ENCODE results near the gene CCR7.
"Not testable (repeated sequence)": the region's sequence is repeated elsewhere in the genome, so short reads cannot be mapped to it uniquely, and the experiment has no call there.

The CCR7 gene

DNA sequence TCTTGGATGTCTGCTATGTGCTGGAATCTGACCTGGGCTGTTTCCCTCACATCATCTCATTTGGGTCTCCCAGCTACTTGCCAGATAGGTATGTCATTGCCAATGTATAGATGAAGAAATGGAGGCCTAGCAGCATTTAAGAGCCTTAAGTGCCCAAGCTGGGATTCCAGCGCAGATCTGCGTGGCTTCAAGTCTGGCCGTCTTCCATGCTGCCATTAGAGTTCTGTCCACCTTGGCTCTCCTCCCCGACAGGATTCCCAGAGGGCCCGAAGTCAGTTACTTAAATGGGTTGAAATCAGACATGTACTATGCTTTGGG lies 33.0 kb upstream of the CCR7 start:
- H3K4me3 ChIP-seq (ENCODE audit: low read length), result no peak overlapping the region
- no peak for DNase-seq (ENCODE audit: low read depth, low spot score)

DNA sequence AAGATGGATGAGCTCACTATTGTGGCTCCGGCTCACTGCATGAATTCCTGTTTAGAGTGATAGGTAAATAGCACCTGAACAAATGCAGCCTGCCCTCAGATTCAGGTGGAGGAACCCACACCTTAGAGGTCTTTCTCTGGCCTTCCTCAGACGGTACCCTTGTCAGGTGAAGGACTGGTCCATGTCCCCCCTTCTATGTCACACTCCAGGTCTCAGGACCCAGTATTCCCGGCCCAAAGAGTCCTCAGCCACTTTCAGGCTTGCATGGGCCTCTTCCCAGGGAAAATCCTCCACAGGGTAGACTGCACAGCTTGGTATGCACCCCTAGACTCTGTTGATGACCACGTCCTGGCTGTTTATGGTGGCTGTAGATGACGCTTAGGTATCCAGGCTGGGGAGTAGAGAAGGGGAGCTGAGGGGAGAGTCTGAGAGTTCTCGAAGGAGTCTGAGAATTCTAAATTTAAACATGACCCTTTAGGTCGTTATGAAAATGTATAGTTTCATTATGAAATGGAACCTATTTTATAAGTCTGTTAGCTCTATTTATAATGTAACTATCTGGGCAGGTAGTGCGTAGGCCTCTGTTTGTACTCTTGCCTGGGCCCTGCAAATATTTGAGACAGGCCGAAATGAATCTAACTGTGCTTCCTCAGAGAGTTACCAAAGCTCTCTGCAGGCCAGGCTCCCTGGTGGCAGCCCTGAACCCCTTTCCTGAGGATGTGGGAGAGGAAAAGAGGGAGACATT lies 32.5 kb upstream of the CCR7 start:
- DNase-seq (ENCODE audit: low read depth, low spot score), result no peak
- H3K4me3 ChIP-seq (ENCODE audit: low read length), result no peak overlapping the region

DNA sequence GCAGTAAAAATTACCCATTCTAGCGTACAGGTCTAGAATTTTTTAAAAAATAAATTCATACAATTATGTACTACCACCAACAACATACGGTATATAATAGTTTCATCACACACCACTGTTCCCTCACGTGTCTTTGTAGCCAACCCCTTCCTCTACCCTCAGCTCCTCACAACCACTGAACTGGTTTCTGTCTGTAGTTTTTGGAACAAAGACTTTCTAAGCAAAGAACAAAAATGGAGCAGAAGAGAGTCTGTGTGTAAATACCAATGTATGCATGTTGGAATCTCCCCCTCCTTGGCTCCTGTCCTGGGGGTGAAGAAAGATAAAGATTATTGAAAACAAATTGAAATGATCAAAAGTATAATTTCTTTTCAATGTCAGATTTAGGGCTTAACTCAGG lies 31.9 kb upstream of the CCR7 start:
- H3K4me3 ChIP-seq (ENCODE audit: low read length), result no peak overlapping the region
- DNase-seq (ENCODE audit: low read depth, low spot score), result no peak

DNA sequence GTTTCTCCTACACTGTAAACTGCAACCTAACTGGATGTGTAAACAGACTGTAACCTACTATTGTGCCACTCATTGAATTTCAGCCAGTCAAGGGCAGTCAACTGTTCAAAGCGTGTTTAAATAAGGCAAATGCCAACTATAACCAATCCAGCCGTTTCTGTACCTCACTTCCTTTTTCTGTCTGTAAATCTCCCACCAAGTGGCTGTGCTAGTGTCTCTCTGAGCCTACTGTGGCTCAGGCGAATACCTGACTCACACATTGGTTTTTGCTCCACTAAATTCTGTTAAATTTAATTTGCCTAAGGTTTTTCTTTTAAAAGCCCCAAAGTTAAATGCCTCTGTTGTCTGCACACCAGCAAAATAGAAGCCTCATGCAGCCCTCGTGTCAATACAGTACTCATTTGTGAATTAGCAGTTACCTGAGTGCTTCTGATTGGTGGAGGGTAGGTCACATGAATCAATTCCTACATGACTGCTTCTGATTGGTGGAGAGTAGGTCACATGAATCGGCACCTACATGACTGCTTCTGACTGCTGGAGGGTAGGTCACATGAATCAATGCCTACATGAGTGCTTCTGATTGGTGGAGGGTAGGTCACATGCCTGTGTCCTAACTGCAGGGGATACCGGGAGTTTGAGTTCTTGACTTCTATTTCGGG lies 31.1 kb upstream of the CCR7 start:
- DNase-seq (ENCODE audit: low read depth, low spot score), result peak; percentile 32
- H3K4me3 ChIP-seq (ENCODE audit: low read length), result no peak overlapping the region

DNA sequence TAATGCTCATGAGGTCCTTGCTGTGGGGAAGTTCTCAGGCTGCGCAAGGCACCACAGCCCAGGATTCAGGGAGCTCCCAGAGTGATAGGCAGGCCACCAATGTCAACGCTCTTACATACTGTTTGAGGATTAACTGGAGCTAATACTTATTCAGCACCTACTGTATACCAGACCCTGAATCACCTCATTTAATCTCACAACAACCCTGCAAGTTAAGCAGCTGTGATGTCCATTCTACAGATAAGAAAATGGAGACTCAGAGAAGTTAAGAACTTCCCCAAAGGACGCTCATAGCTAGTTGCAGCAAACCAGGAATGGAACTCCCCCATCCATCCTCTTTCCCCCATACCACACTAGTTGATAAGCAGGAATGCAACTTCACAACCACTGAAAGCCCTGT lies 25.5 kb upstream of the CCR7 start:
- DNase-seq (ENCODE audit: low read depth, low spot score), result no peak
- H3K4me3 ChIP-seq (ENCODE audit: low read length), result no peak overlapping the region

DNA sequence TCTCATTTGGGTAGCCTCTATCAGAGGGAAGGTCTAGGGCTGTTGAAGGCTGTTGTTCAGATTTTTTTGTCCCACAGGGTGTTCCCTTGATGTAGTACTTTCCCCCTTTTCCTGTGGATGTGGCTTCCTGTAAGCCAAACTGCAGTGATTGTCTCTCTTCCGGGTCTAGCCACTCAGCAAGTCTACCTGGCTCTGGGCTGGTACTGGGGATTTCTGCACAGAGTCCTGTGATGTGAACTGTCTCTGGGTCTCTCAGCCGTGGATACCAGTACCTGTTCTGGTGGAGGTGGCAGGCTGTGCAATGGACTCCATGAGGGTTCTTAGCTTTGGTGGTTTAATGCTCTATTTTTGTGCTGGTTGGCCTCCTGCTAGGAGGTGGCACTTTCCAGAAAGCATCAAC lies 23.3 kb upstream of the CCR7 start:
- no peak overlapping the region for H3K4me3 ChIP-seq (ENCODE audit: low read length)
- DNase-seq (ENCODE audit: low read depth, low spot score), result no peak

DNA sequence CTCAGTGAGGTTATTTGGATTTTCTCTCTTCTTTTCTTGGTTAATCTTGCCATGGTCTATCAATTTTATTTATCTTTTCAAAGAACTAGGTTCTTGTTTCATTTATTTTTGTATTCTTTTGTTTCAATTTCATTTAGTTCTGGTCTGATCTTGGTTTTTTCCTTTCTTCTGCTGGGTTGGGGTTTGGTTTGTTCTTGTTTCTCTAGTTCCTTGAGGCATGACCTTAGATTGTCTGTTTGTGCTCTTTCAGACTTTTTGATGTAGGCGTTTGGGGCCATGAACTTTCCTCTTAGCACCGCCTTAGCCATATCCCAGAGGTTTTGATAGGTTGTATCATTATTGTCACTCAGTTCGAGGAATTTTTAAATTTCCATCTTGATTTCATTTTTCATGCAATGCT lies 21.0 kb upstream of the CCR7 start:
- DNase-seq (ENCODE audit: low read depth, low spot score); H3K4me3 ChIP-seq (ENCODE audit: low read length): not testable (repeated sequence)

DNA sequence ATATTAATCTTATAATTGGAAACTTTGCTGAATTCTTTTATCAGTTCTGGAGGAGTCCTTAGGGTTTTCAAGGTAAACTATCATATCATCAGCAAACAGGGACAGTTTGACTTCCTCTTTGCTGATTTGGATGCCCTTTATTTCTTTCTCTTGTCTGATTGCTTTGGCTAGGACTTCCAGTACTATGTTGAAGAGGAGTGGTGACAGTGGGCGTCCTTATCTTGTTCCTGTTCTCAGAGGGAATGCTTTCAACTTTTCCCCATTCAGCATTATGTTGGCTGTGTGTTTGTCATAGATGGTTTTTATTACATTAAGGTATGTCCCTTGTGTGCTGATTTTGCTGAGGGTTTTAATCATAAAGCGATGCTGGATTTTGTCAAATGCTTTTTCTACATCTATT lies 19.7 kb upstream of the CCR7 start:
- H3K4me3 ChIP-seq (ENCODE audit: low read length); DNase-seq (ENCODE audit: low read depth, low spot score): not testable (repeated sequence)

DNA sequence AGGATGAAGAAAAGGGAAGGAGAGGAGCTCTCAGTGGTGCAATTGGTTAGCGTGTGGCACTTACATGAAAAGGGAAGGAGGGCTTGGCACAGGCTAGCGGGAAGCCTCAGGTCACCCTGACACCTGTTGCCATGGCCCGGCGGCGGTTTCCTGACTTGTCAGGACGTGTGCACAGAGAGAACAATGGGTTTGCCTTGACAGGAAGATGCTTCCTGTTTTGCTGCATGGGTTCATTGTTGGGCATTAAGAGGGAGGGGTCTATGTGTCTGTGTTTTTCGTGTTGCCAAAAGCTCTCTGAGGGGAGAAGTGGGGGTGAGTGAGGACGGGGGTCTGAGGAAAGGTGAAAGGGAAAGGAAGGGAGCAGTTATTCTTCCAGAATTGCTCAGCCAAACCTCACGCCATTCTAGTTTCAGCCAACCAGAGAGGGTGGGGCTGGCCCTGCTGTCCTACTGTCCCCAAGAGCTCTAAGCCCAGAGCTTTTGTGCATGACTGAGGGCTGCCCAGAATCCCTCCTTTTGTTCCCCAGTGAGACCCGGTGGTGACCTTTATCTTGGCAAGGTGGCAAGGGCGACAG lies 17.1 kb upstream of the CCR7 start:
- DNase-seq (ENCODE audit: low read depth, low spot score), result peak; percentile 85
- H3K4me3 ChIP-seq (ENCODE audit: low read length), result peak overlapping the region; percentile 22

DNA sequence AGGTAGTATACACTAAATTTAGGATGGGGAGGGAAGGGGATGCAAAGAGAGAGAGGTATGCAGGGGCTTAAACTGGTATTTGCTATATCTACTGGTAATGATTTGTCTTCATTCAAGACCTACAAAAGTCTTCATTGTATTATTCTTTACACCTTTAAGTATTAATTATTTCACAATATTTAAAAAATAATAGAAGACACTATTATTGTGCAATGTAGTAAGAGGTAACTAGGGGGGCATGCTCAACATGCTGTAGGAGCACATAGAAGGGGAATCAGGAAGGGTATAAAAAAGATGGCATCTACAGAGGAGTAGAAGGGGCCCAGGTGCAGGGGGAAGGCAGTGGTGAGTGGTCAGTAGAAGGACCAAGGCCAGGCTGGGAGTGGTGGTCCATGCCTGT lies 14.9 kb upstream of the CCR7 start:
- no peak for DNase-seq (ENCODE audit: low read depth, low spot score)
- H3K4me3 ChIP-seq (ENCODE audit: low read length), result no peak overlapping the region

DNA sequence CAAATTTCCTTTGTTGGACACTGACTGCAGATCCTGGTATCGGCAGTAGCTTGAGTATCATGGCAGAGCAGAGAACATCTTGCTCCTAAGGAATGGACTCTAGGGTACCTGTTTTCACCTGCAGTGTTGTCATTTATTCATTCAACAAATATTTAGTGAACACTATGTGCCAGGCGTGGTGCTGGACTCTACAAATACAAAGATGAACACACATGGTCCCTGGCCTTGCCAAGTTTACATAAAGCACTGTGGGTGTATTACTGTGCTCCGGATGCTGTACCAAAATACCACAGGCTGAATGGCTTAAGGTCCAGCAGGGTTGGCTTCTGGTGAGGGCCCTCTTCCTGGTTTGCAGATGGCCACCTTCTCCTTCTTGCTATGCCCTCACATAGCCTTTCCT lies 14.2 kb upstream of the CCR7 start:
- DNase-seq (ENCODE audit: low read depth, low spot score), result no peak
- H3K4me3 ChIP-seq (ENCODE audit: low read length), result no peak overlapping the region

DNA sequence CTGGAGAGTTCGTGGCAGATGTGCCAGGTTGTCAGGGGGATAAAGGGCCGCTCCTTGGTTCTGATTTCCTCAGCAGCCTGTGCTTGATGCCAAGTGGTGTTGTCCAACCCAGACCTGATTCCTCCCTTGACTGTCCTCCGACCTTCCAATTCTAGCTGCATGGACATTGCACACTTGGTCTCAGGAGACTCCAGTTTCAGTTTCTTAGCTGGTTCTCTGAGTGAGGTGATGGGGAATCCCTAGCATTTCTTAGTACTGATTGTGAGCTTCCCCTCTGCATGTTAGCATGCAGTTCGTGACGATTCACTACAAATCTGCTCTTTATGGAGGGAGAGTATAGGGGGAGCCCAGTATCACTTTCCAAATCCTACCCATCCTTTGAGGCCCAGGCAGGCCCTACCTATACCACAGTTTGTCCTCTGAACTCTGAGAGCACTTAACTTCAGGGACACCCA lies 12.4 kb upstream of the CCR7 start:
- DNase-seq (ENCODE audit: low read depth, low spot score), result no peak
- H3K4me3 ChIP-seq (ENCODE audit: low read length), result no peak overlapping the region

DNA sequence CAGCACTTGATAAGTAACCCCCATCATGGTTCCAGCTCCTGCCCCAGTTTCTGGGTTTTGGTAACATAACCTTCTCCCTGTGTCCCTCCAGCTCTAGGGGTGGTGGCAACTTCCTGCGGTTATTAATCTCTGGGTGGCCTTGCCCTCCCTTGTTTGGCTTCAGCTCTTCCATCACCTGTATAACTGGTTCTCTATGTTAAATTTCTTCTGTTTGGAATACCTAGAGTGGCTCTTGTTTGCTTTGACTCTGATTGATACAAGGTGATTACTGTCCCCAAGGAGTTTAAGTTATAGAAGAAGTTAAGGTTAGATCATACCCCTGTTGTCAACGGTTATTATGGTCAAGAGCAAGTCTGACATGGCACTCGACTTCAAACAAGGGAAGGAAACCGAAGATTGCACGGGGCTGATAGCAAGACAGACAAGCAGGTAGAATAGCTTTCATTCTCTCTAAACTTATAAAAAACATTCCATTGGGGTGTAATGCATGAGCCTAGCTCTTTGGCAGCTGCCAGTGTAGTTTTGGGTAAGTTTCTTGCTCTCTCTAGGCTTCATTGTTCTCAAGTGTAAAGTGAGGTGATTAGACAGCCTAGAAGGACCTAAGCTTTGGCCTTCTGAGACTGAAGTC lies 11.0 kb upstream of the CCR7 start:
- DNase-seq (ENCODE audit: low read depth, low spot score), result no peak
- H3K4me3 ChIP-seq (ENCODE audit: low read length), result no peak overlapping the region

DNA sequence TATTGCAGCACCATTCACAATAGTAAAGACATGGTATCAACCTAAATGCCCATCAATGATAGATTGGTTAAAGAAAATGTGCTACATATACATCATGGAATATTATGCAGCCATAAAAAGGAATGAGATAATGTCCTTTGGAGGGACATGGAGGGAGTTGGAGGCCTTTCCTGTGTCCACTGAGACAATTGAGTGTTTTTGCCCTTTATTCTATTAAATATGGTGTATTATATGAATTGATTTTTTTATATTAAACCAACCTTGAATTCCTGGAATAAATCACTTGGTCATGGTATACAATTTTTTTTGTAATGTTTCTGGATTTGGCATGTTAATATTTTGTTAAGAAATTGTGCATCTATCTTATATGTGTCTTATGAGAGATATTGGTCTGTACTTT lies 9.0 kb upstream of the CCR7 start:
- no peak for DNase-seq (ENCODE audit: low read depth, low spot score)
- H3K4me3 ChIP-seq (ENCODE audit: low read length), result no peak overlapping the region

DNA sequence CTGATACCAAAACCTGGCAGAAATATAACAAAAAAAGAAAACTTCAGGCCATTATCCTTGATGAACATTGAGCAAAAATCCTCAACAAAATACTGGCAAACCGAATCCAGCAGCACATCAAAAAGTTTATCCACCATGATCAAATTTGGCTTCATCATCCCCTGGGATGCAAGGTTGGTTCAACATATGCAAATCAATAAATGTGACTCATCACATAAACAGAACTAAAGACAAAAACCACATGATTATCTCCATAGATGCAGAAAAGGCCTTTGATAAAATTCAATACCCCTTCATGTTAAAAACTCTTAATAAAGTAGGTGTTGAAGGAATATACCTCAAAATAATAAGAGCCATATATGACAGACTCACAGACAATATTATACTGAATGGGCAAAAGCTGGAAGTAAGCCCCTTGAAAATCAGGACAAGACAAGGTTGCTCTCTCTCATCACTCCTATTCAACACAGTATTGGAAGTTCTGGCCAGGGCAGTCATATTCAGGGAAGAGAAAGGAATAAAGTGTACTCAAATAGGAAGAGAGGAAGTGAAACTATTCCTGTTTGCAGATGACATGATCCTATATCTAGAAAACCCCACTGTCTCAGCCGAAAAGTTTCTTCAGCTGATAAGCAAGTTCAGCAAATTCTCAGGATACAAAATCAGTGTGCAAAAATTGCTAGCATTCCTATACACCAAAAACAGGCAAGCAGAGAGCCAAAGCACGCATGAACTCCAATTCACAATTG lies 7.1 kb upstream of the CCR7 start:
- not testable (repeated sequence) for DNase-seq (ENCODE audit: low read depth, low spot score); H3K4me3 ChIP-seq (ENCODE audit: low read length)

DNA sequence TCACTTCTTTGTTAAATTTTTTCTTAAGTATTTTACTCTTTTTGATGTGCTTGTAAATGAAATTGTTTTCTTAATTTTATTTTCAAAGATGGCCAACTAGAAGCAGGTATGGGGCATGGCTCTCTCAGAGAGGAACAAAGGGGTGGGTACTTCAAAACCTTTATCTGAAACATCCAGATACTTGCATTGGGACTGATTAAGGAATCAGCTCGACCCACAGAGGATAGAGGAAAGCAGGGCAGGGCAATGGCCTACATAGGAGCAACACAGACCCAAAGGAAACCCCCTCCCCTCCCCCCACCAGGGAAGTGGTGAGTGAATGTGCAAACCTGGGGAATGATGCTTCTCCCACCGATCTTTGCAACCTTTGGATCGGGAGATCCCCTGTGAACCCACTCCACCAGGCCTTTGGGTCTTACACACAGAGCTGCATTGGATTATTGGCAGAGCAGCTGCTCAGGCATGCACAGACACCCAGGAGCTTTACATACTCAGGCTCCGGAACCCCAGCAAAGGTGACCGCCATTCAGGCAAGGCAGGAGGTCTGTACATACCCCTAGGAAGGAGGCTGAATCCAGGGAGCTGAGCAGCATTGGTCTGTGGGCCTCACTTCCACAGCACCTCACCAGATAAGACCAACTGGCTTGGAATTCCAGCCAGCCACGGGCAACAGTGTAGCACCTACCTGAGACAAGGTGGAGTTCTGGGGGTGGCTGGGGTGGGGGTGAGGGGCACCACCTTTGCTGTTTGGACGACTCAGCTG lies 3.0 kb upstream of the CCR7 start:
- H3K4me3 ChIP-seq (ENCODE audit: low read length), result no peak overlapping the region
- DNase-seq (ENCODE audit: low read depth, low spot score), result no peak

DNA sequence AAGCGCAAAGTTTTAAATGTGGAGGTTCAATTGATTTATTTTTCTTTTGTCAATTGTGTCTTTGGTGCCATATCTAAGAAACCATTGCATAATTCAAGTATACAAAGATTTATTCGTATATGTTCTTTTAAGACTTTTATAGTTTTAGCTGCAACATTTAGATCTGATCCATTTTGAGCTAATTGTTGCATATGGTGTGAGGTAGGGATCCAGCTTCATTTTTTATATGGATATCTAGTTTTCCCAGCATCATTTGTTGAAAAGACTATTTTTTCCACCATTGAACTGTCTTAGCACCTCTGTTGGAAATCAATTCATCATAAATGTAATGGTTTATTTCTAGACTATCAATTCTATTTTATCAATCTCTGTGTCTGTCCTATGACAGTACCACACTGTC lies 2.1 kb upstream of the CCR7 start:
- H3K4me3 ChIP-seq (ENCODE audit: low read length), result no peak overlapping the region
- DNase-seq (ENCODE audit: low read depth, low spot score), result no peak

DNA sequence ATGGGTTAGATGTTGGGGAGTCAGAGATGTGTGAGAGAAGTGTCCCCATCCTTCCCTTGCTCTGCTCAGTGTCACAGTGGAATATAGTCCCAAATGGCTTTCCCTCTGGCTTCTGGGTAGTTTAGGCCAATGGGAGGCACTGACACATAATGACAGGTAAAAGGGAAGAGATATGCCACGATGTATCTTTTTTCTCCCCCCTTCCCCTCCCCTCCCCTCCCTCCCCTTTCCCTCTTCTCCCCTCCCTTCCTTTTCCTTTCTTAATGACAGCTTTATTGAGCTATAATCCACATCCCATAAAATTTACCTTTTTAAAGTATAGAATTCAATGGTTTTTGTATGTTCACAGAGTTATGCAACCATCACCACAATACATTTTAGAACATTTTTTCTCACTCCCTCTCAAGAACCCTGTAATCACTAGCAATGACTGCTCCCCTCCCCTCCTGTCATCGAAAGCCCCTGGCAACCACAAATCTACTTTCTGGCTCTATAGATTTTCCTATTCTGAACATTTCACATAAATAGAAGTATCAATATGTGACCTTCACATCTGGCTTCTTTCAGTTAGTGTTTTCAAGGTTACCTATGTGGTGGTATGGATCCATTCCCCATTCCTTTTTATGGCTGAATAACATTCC lies 617 bp upstream of the CCR7 start:
- H3K4me3 ChIP-seq (ENCODE audit: low read length), result peak overlapping the region; percentile 22
- DNase-seq (ENCODE audit: low read depth, low spot score), result no peak
